HuH-7.5 (cell line): Measurements from ENCODE around the gene FXYD7.
"Not testable (repeated sequence)": the region's sequence is repeated elsewhere in the genome, so short reads cannot be mapped to it uniquely, and the experiment has no call there.

ENCODE experiments used
- DNase-seq: peaks from one replicate; pipeline ENCODE4 v3.0.0; 2011; ENCODE audit warnings: low spot score

Gene FXYD7

GRCh38 chr19:35165200-35166058 is 22.4 kb downstream of the FXYD7 start:
- DNase-seq, result no peak

- DNase-seq, result no peak
Observed at GRCh38 chr19:35166100-35167063, 23.3 kb downstream of the FXYD7 start.

GRCh38 chr19:35167251-35168119 is 24.4 kb downstream of the FXYD7 start:
- no peak for DNase-seq

- no peak for DNase-seq
Observed at GRCh38 chr19:35168196-35168595, 25.1 kb downstream of the FXYD7 start.

- DNase-seq, result no peak
Observed at GRCh38 chr19:35169221-35169995, 26.4 kb downstream of the FXYD7 start.

GRCh38 chr19:35170359-35171061 is 27.5 kb downstream of the FXYD7 start:
- no peak for DNase-seq

- DNase-seq, result no peak
Observed at GRCh38 chr19:35171730-35172129, 28.7 kb downstream of the FXYD7 start.

- DNase-seq, result no peak
Observed at GRCh38 chr19:35174226-35174625, 31.2 kb downstream of the FXYD7 start.

GRCh38 chr19:35176181-35176570 is 33.1 kb downstream of the FXYD7 start:
- no peak for DNase-seq

- DNase-seq, result no peak
Observed at GRCh38 chr19:35177377-35178274, 34.6 kb downstream of the FXYD7 start.

GRCh38 chr19:35178701-35179100 is 35.6 kb downstream of the FXYD7 start:
- no peak for DNase-seq

- no peak for DNase-seq
Observed at GRCh38 chr19:35179830-35180229, 36.8 kb downstream of the FXYD7 start.

GRCh38 chr19:35181387-35181786 is 38.3 kb downstream of the FXYD7 start:
- DNase-seq, result no peak

GRCh38 chr19:35184267-35184666 is 41.2 kb downstream of the FXYD7 start:
- no peak for DNase-seq

- no peak for DNase-seq
Observed at GRCh38 chr19:35184884-35185283, 41.8 kb downstream of the FXYD7 start.

- DNase-seq, result no peak
Observed at GRCh38 chr19:35194012-35194984, 51.2 kb downstream of the FXYD7 start.

- DNase-seq, result no peak
Observed at GRCh38 chr19:35195830-35196229, 52.8 kb downstream of the FXYD7 start.

- DNase-seq, result not testable (repeated sequence)
Observed at GRCh38 chr19:35196861-35197260, 53.8 kb downstream of the FXYD7 start.
